GM21529 (cell line): Measurements from ENCODE around the gene MYO7A.

Experiments
- ATAC-seq: cut with Tn5 transposase; IDR thresholded peaks from one replicate; pipeline ENCODE4 v1.9.1; 2021; ENCODE audit not compliant: unreplicated experiment

MYO7A gene

DNA sequence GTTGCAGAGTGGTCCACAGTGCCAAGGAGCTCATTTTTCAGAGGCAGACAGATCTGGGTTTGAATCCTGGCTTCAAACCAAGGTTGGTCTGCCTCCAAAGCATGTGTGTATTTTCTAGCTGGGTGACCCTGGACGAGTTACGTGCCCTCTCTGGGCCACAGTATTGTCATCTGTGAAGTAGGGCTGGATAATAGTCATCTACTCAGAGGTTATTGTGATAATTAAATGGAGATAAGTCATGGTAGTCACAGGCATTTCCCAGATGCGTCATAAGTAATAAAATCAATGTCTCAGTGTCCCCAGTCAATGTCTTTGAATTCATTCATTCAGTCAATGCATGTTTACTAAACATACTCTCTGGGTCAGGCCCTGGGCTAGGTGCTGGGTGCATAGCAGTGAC is 16.8 kb upstream of the MYO7A start:
- no peak for ATAC-seq

DNA sequence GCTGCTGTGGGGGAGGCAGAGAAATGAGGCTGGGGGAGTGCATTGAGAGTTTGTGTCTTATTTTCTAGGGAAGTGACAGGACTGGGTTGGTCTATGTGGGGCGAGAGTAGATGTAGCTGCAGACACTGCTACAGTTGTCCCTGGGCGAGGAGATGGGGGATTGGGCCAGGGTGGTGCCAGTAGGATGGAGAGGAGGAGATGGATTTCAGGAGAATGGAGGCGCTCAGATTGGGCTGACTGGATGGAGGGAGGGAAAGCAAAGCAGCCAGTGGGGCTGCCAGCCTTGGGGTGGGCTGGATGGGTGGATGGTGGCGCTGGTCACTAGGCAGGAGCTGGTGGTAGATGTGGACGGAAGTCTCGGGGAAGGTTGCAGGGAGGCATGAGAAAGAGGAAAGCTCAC is 16.1 kb upstream of the MYO7A start:
- ATAC-seq, result no peak

DNA sequence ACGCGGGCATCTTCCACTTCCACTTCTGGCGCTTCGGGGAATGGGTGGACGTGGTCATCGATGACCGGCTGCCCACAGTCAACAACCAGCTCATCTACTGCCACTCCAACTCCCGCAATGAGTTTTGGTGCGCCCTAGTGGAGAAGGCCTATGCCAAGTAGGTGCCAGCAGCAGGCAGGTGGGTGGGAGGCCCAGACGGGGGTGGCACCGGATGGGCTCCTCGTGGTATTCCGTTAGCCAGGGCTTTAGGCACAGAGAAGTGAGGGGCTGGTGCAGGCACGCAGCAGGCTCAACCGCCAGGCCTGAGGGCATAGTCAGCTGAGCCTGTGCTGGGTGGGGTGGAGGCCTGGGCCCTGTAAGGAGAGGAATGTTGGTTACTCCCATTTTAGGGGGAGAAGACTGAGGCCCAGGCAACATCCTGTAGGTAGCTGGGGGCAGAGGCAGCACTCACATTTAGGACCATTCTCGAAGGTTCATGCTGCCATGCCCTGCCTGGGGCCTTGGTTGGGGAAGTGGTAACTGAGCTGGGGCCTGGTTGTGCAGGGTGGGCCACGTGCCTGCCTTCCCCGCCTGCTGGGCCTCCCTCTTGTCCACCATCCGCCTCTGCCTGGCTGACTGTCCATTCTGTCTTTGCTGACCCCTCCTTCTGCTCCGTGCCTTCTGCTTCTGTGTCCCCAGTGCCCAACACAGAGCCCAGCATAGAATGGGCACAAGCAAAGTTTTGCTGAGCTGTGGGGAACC is 15.2 kb upstream of the MYO7A start:
- ATAC-seq, result no peak

- no peak for ATAC-seq
Measured at GRCh38 chr11:77113382-77114088, 14.5 kb upstream of the MYO7A start.

GRCh38 chr11:77114089-77114463 is 14.0 kb upstream of the MYO7A start:
- no peak for ATAC-seq

DNA sequence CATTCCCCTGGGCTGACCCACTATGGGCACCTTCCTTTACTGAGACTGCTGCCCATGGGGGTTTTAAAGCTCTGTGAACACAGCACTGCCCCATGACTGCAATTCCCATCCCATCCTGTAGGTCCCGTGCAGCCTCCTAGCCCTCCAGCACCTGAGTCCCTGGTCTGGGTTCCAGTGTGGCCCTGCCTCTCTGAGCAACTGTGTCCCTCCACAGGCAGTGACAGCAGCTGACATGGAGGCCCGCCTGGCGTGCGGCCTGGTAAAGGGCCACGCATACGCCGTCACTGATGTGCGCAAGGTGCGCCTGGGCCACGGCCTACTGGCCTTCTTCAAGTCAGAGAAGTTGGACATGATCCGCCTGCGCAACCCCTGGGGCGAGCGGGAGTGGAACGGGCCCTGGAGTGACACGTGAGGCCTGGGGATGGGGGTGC is 12.8 kb upstream of the MYO7A start:
- no peak for ATAC-seq

GRCh38 chr11:77115956-77116355 is 12.1 kb upstream of the MYO7A start:
- no peak for ATAC-seq

- ATAC-seq, result no peak
Measured at GRCh38 chr11:77117492-77117891, 10.6 kb upstream of the MYO7A start.

GRCh38 chr11:77118086-77118485 is 10.0 kb upstream of the MYO7A start:
- ATAC-seq, result no peak

- ATAC-seq, result no peak
Measured at GRCh38 chr11:77118971-77119370, 9.1 kb upstream of the MYO7A start.

GRCh38 chr11:77119531-77119936 is 8.5 kb upstream of the MYO7A start:
- no peak for ATAC-seq

DNA sequence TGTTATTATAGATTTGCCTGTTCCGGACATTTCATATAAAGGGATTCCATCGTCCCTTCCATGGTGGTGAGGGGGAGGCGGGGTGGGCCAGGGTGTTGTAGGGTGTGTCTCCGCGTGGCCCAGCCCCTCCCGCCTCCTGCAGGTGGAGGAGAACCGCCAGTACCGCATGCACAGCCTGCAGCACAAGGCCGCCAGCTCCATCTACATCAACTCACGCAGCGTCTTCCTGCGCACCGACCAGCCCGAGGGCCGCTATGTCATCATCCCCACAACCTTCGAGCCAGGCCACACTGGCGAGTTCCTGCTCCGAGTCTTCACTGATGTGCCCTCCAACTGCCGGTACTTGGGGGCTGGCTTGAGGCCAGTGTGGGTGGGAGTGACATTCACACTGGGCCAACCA is 7.5 kb upstream of the MYO7A start:
- ATAC-seq, result no peak

DNA sequence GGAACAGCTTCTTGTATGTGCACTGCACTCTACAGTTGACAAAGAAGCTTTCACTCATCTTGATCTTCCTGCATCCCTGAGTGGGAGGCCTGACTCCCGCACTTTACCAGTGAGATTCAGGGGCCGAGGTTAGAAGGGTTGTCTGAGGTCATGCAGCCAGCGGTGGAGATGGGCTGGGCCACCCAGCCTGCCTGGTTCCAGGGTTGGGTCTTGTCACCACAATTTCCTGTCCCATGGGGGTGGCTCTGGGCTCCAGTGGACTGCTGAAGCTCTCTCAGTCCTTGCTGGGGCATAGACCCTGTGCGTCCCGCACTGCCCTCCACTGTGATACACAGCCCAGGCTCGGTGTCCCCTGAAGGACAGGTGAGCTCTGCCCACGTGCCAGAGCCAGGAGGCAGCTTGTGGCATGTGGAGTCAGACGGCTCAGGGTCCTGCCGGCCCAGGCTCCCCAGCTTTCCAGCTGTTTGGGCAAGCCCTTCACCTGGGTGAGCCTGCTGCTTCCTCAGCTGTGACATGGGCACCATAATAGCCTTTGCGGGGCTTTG is 6.9 kb upstream of the MYO7A start:
- no peak for ATAC-seq

- ATAC-seq, result no peak
Measured at GRCh38 chr11:77121876-77122575, 6.0 kb upstream of the MYO7A start.

- no peak for ATAC-seq
Measured at GRCh38 chr11:77122576-77123212, 5.4 kb upstream of the MYO7A start.

- ATAC-seq, result no peak
Measured at GRCh38 chr11:77123591-77123990, 4.5 kb upstream of the MYO7A start.

DNA sequence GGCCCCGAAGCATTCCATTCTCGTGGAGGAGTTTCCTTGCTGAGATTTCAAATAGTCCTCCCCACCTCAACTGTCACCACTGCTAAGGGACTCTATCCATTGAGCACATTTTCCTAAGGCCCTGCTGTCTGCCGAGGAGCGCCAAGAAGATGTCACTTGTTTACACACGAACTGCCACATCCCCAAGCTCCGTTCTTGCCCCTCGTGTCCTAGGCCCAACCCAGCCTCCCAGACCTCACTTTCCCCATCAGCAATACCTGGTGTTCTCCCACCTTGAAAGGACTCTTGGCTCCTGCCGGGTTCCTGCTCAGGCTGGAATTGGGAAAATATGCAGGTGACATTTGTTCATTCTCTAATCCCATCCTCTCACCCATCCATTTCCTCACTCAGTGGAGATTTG is 4.0 kb upstream of the MYO7A start:
- no peak for ATAC-seq

DNA sequence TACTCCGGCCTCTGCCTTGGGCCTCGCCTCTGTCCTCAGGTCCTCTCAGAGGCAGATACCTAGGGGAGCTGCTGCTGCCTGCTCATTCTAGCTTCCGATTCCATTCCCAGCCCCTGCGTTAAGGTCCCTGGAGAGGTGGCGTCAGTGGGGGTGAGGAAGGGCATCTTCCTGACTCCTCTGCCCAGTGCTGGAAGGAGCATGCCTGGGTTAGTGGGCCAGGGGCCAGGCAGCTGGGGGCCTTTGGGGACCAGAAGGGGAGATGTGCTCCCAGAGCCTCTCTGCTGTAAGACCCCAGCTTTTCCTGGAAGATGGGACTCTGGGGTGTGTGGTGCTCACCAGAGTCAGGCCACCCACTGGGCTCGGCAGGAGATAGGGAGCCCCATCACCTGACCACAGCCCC is 3.6 kb upstream of the MYO7A start:
- ATAC-seq, result no peak

DNA sequence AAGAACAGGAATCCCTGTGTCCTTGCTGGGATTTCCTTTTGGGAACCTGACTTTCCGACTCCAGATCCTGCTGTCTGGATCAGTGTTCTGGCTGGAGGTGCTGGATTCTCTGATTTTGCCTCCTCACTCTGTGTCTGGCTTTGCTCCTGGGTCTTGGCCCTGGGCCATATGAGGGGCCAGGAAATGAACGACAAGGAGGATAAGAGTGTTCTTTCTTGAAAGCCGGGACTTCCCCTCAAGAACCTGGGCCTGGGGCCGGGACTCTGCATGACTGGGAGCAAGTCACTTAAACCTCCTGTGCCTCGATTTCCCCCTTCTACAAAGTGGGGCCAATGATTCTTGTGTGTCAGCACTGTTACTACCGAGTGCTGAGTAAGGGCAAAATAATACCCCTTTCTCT is 2.9 kb upstream of the MYO7A start:
- no peak for ATAC-seq

- no peak for ATAC-seq
Measured at GRCh38 chr11:77125695-77126094, 2.4 kb upstream of the MYO7A start.

DNA sequence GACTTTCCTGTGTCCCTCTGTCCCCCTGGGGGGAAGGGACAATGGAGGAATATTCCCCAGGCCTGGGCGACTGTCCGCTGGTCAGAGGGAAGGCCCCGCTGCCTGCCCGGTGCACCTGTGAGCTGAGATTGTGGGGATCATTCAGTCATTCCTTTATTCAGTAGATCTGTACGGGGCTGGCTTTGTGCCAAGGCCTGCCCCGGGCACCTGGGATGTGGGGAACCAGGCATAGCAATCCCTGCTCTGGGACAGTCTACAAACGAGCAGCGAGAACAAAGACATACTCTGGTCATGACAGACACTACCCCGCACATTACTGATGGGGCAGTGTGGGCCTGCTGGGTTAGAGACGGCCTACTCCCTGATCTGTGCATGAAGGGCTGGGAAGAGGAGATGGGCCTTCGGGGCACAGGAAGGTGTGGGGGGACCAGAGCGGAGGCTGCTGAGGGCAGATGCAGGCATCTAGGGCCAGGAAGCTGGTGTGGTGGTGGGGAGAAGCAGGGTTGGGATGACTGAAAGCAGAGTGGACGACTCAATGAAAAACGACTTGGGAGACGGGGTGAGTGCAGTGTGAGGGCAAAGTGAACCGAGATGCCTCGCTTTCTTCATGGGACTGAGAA is 1.8 kb upstream of the MYO7A start:
- no peak for ATAC-seq
